Stimulated activated CD8-positive, alpha-beta memory T cell treated with anti-CD3 and anti-CD28 coated beads, Interleukin-15, amount 100 ng/mL, for 24 hours (primary cell): Measurements from ENCODE around the gene TMCC3.
"Not testable (repeated sequence)": the region's sequence is repeated elsewhere in the genome, so short reads cannot be mapped to it uniquely, and the experiment has no call there.

ENCODE experiments used
- DNase-seq: peaks from one replicate; pipeline ENCODE4 v3.0.0-alpha.2; 2020; ENCODE audit warnings: low read depth

The TMCC3 gene

GRCh38 chr12:94599189-94599588 lies 51.2 kb downstream of the TMCC3 start:
- no peak for DNase-seq

GRCh38 chr12:94597268-94597667 lies 53.1 kb downstream of the TMCC3 start:
- no peak for DNase-seq

- DNase-seq = no peak
These were observed 53.8 kb downstream of the TMCC3 start for GRCh38 chr12:94596596-94596995.

GRCh38 chr12:94595152-94595551 lies 55.2 kb downstream of the TMCC3 start:
- DNase-seq = no peak

GRCh38 chr12:94594443-94594825 lies 55.9 kb downstream of the TMCC3 start:
- DNase-seq = no peak

- no peak for DNase-seq
These were observed 56.4 kb downstream of the TMCC3 start for GRCh38 chr12:94593822-94594442.

GRCh38 chr12:94592723-94593122 lies 57.6 kb downstream of the TMCC3 start:
- not testable (repeated sequence) for DNase-seq

GRCh38 chr12:94592080-94592479 lies 58.3 kb downstream of the TMCC3 start:
- no peak for DNase-seq

- DNase-seq = no peak
These were observed 59.9 kb downstream of the TMCC3 start for GRCh38 chr12:94590428-94590827.

- DNase-seq = no peak
These were observed 60.8 kb downstream of the TMCC3 start for GRCh38 chr12:94589591-94590001.

- DNase-seq = no peak
These were observed 62.0 kb downstream of the TMCC3 start for GRCh38 chr12:94588346-94588745.

- no peak for DNase-seq
These were observed 62.8 kb downstream of the TMCC3 start for GRCh38 chr12:94587266-94588241.

- DNase-seq = no peak
These were observed 63.6 kb downstream of the TMCC3 start for GRCh38 chr12:94586589-94587259.

- no peak for DNase-seq
These were observed 64.7 kb downstream of the TMCC3 start for GRCh38 chr12:94585626-94586025.

- no peak for DNase-seq
These were observed 66.0 kb downstream of the TMCC3 start for GRCh38 chr12:94584377-94584776.

GRCh38 chr12:94582591-94582990 lies 67.8 kb downstream of the TMCC3 start:
- DNase-seq = no peak

- no peak for DNase-seq
These were observed 74.5 kb downstream of the TMCC3 start for GRCh38 chr12:94575645-94576403.

- DNase-seq = no peak
These were observed 75.3 kb downstream of the TMCC3 start for GRCh38 chr12:94575024-94575423.

- DNase-seq = no peak
These were observed 78.8 kb downstream of the TMCC3 start for GRCh38 chr12:94571556-94571955.

- DNase-seq = no peak
These were observed 80.2 kb downstream of the TMCC3 start for GRCh38 chr12:94570161-94570560.

- DNase-seq = no peak
These were observed 82.6 kb downstream of the TMCC3 start for GRCh38 chr12:94567761-94568160.

- no peak for DNase-seq
These were observed 84.0 kb downstream of the TMCC3 start for GRCh38 chr12:94566345-94566744.
